ENCODE results near the gene AGPAT1. TPM values are rescaled to one million over a fixed set of nuclear protein-coding genes. Genes with fewer than 3 reads are reported as not detected.

Gene AGPAT1
- total and polyA plus RNA-seq, 2 experiments from 2014 or later: 39.8 to 82.1 TPM

DNA sequence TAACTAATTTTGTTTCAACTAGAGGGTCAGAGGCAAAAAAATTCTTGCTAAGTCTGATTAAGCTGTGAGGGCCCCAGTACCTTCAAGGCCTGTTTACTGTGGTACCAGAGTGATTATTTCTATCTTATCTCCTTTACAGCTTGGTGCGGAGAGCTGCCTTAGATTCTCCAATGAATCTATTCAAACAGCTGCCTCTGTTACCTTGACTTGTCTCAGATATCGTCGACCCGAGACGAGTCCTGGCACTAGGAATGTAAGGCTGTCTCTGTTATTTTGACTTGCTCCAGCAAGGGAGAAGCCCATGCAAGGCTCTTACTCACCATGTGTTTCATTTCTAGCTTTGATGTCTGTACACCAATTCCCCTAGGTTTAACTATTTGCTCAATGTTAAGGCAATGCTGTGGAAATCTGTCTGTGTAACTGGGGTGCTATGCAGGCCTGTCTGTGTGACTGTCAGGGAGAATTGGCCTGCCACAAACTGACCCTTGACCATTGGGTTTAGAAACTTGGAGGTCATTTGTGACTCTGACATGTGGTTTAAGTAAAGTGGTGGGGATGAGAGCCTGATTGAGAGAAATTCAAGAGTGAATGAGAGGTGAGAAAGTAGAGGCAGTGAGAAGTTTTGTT lies 35.4 kb downstream of the AGPAT1 start:
- no peaks in the 10 kb centered on the region for H3F3A ChIP-seq (replicated peaks; ENCODE audit: low read depth)
- H3K27ac ChIP-seq (ENCODE audit: low read depth): no peak overlapping the region
- H2AFZ ChIP-seq: no peak overlapping the region
- Mint-ChIP-seq H3K4me3 (no peak overlapping the region), H3K27ac (no peak overlapping the region), H3K36me3 (ENCODE audit: low read depth) (no peaks in the 10 kb centered on the region), H3K4me1 (no peaks in the 10 kb centered on the region; the same call in 2 of the 3 replicates), H3K27me3 (ENCODE audit: insufficient read depth, low read depth, poor library complexity) (peaks cover 3% of the 10 kb centered on the region), H3K9me3 (no peaks in the 10 kb centered on the region)
- DNase-seq (ENCODE audit: low spot score): no peak
- H3K79me2 ChIP-seq (replicated peaks; ENCODE audit: insufficient read depth): no peaks in the 10 kb centered on the region
- H3K9me2 ChIP-seq (ENCODE audit: insufficient read depth): no peaks in the 10 kb centered on the region
- H3K4me2 ChIP-seq: no peak overlapping the region
- TF ChIP-seq, protein P1, sequence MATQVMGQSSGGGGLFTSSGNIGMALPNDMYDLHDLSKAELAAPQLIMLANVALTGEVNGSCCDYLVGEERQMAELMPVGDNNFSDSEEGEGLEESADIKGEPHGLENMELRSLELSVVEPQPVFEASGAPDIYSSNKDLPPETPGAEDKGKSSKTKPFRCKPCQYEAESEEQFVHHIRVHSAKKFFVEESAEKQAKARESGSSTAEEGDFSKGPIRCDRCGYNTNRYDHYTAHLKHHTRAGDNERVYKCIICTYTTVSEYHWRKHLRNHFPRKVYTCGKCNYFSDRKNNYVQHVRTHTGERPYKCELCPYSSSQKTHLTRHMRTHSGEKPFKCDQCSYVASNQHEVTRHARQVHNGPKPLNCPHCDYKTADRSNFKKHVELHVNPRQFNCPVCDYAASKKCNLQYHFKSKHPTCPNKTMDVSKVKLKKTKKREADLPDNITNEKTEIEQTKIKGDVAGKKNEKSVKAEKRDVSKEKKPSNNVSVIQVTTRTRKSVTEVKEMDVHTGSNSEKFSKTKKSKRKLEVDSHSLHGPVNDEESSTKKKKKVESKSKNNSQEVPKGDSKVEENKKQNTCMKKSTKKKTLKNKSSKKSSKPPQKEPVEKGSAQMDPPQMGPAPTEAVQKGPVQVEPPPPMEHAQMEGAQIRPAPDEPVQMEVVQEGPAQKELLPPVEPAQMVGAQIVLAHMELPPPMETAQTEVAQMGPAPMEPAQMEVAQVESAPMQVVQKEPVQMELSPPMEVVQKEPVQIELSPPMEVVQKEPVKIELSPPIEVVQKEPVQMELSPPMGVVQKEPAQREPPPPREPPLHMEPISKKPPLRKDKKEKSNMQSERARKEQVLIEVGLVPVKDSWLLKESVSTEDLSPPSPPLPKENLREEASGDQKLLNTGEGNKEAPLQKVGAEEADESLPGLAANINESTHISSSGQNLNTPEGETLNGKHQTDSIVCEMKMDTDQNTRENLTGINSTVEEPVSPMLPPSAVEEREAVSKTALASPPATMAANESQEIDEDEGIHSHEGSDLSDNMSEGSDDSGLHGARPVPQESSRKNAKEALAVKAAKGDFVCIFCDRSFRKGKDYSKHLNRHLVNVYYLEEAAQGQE (IDR thresholded peaks at IDR 0.05; ENCODE audit: unreplicated experiment): no peak
- no peak for TF ChIP-seq NANOG (IDR thresholded peaks at IDR 0.05; ENCODE audit: borderline replicate concordance)
- TF ChIP-seq CREB1 (CRISPR knock-in tag; IDR thresholded peaks at IDR 0.05; ENCODE audit: low read depth): no peak
- TF ChIP-seq, protein P2, sequence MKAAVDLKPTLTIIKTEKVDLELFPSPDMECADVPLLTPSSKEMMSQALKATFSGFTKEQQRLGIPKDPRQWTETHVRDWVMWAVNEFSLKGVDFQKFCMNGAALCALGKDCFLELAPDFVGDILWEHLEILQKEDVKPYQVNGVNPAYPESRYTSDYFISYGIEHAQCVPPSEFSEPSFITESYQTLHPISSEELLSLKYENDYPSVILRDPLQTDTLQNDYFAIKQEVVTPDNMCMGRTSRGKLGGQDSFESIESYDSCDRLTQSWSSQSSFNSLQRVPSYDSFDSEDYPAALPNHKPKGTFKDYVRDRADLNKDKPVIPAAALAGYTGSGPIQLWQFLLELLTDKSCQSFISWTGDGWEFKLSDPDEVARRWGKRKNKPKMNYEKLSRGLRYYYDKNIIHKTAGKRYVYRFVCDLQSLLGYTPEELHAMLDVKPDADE (IDR thresholded peaks at IDR 0.05): no peak
- no peak for TF ChIP-seq EZH2phosphoT487 (IDR thresholded peaks at IDR 0.05; ENCODE audit: unreplicated experiment)
- no peak for TF ChIP-seq JUNB (IDR thresholded peaks at IDR 0.05; ENCODE audit: unreplicated experiment)
- TF ChIP-seq ZNF114 (CRISPR knock-in tag; IDR thresholded peaks at IDR 0.05): no peak
- TF ChIP-seq STAT1 (IDR thresholded peaks at IDR 0.05; ENCODE audit: unreplicated experiment): no peak
- TF ChIP-seq EZH2 (IDR thresholded peaks at IDR 0.05; ENCODE audit: low read depth, unreplicated experiment): no peak
- TF ChIP-seq, protein P3, sequence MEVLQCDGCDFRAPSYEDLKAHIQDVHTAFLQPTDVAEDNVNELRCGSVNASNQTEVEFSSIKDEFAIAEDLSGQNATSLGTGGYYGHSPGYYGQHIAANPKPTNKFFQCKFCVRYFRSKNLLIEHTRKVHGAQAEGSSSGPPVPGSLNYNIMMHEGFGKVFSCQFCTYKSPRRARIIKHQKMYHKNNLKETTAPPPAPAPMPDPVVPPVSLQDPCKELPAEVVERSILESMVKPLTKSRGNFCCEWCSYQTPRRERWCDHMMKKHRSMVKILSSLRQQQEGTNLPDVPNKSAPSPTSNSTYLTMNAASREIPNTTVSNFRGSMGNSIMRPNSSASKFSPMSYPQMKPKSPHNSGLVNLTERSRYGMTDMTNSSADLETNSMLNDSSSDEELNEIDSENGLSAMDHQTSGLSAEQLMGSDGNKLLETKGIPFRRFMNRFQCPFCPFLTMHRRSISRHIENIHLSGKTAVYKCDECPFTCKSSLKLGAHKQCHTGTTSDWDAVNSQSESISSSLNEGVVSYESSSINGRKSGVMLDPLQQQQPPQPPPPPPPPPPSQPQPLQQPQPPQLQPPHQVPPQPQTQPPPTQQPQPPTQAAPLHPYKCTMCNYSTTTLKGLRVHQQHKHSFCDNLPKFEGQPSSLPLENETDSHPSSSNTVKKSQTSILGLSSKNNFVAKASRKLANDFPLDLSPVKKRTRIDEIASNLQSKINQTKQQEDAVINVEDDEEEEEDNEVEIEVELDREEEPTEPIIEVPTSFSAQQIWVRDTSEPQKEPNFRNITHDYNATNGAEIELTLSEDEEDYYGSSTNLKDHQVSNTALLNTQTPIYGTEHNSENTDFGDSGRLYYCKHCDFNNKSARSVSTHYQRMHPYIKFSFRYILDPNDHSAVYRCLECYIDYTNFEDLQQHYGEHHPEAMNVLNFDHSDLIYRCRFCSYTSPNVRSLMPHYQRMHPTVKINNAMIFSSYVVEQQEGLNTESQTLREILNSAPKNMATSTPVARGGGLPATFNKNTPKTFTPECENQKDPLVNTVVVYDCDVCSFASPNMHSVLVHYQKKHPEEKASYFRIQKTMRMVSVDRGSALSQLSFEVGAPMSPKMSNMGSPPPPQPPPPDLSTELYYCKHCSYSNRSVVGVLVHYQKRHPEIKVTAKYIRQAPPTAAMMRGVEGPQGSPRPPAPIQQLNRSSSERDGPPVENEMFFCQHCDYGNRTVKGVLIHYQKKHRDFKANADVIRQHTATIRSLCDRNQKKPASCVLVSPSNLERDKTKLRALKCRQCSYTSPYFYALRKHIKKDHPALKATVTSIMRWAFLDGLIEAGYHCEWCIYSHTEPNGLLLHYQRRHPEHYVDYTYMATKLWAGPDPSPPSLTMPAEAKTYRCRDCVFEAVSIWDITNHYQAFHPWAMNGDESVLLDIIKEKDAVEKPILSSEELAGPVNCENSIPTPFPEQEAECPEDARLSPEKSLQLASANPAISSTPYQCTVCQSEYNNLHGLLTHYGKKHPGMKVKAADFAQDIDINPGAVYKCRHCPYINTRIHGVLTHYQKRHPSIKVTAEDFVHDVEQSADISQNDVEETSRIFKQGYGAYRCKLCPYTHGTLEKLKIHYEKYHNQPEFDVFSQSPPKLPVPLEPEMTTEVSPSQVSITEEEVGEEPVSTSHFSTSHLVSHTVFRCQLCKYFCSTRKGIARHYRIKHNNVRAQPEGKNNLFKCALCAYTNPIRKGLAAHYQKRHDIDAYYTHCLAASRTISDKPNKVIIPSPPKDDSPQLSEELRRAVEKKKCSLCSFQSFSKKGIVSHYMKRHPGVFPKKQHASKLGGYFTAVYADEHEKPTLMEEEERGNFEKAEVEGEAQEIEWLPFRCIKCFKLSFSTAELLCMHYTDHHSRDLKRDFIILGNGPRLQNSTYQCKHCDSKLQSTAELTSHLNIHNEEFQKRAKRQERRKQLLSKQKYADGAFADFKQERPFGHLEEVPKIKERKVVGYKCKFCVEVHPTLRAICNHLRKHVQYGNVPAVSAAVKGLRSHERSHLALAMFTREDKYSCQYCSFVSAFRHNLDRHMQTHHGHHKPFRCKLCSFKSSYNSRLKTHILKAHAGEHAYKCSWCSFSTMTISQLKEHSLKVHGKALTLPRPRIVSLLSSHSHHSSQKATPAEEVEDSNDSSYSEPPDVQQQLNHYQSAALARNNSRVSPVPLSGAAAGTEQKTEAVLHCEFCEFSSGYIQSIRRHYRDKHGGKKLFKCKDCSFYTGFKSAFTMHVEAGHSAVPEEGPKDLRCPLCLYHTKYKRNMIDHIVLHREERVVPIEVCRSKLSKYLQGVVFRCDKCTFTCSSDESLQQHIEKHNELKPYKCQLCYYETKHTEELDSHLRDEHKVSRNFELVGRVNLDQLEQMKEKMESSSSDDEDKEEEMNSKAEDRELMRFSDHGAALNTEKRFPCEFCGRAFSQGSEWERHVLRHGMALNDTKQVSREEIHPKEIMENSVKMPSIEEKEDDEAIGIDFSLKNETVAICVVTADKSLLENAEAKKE (CRISPR knock-in tag; IDR thresholded peaks at IDR 0.05): no peak
- no peak for TF ChIP-seq ZNF331 (CRISPR knock-in tag; IDR thresholded peaks at IDR 0.05; ENCODE audit: low read depth)
- no peak for TF ChIP-seq POLR2AphosphoS5 (IDR thresholded peaks at IDR 0.05; ENCODE audit: low read depth)
- TF ChIP-seq, protein P4, sequence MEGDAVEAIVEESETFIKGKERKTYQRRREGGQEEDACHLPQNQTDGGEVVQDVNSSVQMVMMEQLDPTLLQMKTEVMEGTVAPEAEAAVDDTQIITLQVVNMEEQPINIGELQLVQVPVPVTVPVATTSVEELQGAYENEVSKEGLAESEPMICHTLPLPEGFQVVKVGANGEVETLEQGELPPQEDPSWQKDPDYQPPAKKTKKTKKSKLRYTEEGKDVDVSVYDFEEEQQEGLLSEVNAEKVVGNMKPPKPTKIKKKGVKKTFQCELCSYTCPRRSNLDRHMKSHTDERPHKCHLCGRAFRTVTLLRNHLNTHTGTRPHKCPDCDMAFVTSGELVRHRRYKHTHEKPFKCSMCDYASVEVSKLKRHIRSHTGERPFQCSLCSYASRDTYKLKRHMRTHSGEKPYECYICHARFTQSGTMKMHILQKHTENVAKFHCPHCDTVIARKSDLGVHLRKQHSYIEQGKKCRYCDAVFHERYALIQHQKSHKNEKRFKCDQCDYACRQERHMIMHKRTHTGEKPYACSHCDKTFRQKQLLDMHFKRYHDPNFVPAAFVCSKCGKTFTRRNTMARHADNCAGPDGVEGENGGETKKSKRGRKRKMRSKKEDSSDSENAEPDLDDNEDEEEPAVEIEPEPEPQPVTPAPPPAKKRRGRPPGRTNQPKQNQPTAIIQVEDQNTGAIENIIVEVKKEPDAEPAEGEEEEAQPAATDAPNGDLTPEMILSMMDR (conservative IDR thresholded peaks at IDR 0.05; ENCODE audit: low read depth in 2 of 2): no peak
- no peak overlapping the region for H3K4me3 ChIP-seq
- ATAC-seq: no peak
- no peaks in the 10 kb centered on the region for H3K27me3 ChIP-seq (ENCODE audit: insufficient read depth)
- H4K20me1 ChIP-seq (replicated peaks; ENCODE audit: insufficient read depth): no peaks in the 10 kb centered on the region
- no peaks in the 10 kb centered on the region for H3K4me1 ChIP-seq (ENCODE audit: insufficient read depth)
- H3K36me3 ChIP-seq (ENCODE audit: insufficient read depth): no peaks in the 10 kb centered on the region

All from GM23338 (cell line).